Measurements from ENCODE around the gene INTS12. TPM values are rescaled to one million over a fixed set of nuclear protein-coding genes. Genes with fewer than 3 reads are reported as not detected.

INTS12 gene
- total and polyA plus RNA-seq, 9 donors = 18.7 to 28.1 (median 25.7) TPM

DNA sequence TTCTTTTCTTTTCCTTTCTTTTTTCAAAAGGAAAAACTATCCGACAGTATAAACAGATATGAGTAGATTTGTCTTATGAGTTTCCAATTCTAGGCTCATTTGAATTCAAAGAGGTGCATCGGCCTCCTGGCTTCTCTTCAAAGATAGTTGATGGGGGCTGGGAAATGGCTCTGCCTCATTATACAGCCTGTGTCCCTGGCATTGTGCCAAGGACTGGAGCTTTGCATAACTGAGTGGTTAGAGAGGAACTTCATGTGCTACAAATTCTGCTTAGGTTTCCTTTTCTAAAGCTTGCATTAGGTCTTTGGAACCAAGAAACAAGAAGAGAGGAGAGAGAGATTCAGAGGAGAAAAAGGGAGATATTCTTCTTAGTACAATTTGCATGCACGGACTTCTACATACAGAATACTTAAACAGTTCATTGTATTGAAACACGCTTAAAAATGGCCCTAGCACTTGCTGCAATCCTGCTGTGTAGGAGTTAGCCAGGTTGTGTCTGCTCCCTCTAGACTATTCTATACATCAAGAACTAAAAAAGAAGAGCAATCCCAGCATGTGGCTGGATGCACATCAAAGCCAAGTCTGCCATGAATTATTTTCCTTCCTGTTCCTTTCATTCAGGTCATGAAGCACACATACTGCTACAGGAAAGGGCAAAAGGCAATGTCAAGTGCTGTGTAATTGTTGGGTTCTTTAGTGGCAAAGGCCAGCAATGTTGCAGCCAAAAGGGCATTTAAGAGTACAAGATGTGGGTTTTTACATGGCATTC, 70.9 kb downstream of the INTS12 start:
- Histone ChIP-seq H3K4me3 (ENCODE audit: low read length) (no peak overlapping the region), H3K9me3 (replicated peaks; ENCODE audit: control insufficient read depth, low read depth, low read length) (no peaks in the 10 kb centered on the region), H3K27me3 (ENCODE audit: control insufficient read depth, insufficient read depth, low read length) (no peaks in the 10 kb centered on the region), H3K27ac (ENCODE audit: low read length) (no peak overlapping the region), H3K4me1 (ENCODE audit: control insufficient read depth, insufficient read depth, low read length) (peaks cover 2% of the 10 kb centered on the region), H3K36me3 (ENCODE audit: control insufficient read depth, insufficient read depth, low read length) (no peaks in the 10 kb centered on the region)
- WGBS (ENCODE audit: insufficient coverage) = no CpG with 5 or more reads among the region's 4 CpGs
- DNase-seq = peak; percentile 59

DNA sequence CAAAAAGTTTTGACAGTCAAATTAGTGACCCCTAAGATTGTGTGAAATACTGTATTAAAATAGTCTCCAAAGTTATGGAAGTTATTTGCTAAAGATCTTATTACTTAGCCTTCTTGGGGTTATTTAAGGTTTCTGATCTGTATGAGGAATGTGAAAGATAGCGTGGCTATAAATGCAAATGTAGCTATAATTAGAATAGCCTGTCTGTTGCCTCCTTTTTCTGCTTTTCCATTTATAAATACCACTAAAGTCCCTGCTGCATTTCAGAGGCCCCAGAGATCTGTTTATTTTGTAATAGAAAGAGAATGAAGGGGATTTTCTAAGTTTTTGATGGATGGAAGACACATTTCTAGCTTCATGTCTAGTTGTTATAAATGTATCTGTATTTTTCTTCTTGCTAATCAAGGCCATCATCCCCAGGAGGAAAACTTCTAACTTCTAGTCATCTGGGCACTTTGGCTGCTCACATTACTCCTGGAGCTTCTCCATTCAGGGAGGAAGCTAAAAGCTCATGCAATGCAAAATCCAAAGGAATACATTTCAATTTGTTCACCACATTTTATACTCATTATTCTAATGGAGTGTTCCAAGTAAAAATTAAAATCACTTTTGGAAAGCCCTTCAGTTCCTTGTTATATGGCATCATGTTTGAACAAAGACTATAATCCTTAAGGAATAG, 73.9 kb downstream of the INTS12 start:
- Histone ChIP-seq H3K4me1 (ENCODE audit: control insufficient read depth, insufficient read depth, low read length) (peaks cover 2% of the 10 kb centered on the region), H3K27ac (ENCODE audit: low read length) (no peak overlapping the region), H3K36me3 (ENCODE audit: control insufficient read depth, insufficient read depth, low read length) (no peaks in the 10 kb centered on the region), H3K4me3 (ENCODE audit: low read length) (no peak overlapping the region), H3K27me3 (ENCODE audit: control insufficient read depth, insufficient read depth, low read length) (no peaks in the 10 kb centered on the region), H3K9me3 (replicated peaks; ENCODE audit: control insufficient read depth, low read depth, low read length) (no peaks in the 10 kb centered on the region)
- WGBS (ENCODE audit: insufficient coverage) = no CpG with 5 or more reads among the region's 1 CpG
- DNase-seq = no peak

DNA sequence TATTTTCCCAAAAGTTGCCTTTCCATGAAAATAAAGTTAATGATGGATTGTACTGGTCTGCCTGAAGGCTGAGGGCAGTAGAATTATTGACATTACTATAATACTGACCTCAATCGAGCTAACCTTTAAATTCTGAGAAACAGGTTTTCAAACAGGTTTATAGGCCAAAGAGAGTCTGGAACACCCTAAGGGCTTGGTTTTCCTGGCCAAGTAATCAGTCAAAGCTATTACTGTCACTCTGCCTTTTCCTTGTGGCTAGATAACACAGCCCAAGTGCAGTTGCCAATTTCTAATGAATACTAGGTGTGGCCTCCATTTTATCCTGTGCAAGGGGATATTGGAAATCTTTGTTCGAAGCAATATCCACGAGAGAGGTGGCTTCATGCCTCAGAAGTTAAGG, 75.2 kb downstream of the INTS12 start:
- H3K27ac ChIP-seq (ENCODE audit: low read length) = no peak overlapping the region
- no peak for DNase-seq
- no peaks in the 10 kb centered on the region for H3K27me3 ChIP-seq (ENCODE audit: control insufficient read depth, insufficient read depth, low read length)
- H3K4me1 ChIP-seq (ENCODE audit: control insufficient read depth, insufficient read depth, low read length) = peaks cover 2% of the 10 kb centered on the region
- H3K4me3 ChIP-seq (ENCODE audit: low read length) = no peak overlapping the region
- no peaks in the 10 kb centered on the region for H3K9me3 ChIP-seq (replicated peaks; ENCODE audit: control insufficient read depth, low read depth, low read length)
- no CpG with 5 or more reads among the region's 3 CpGs for WGBS (ENCODE audit: insufficient coverage)
- no peaks in the 10 kb centered on the region for H3K36me3 ChIP-seq (ENCODE audit: control insufficient read depth, insufficient read depth, low read length)

Other genes starting within 250 kb of the INTS12 start
- gene PPA2, start 234.6 kb downstream of the INTS12 start, total RNA-seq = 69.7 TPM
- gene PPA2, start 234.6 kb downstream of the INTS12 start, polyA plus RNA-seq (ENCODE audit: insufficient read depth in 1 of 8, insufficient read length in 8 of 8, low replicate concordance in 1 of 8) = 10 to 100 TPM; 43.2 to 56.0 (median 49.6) TPM
- gene ARHGEF38, start 156.1 kb downstream of the INTS12 start, total RNA-seq = not detected
- gene ARHGEF38, start 156.1 kb downstream of the INTS12 start, polyA plus RNA-seq (ENCODE audit: insufficient read depth in 1 of 8, insufficient read length in 8 of 8, low replicate concordance in 1 of 8) = 1 to 10 TPM in 2 of 8 donors, under 1 TPM in 3, not detected in 3; 0.27 to 1.6 (median 0.86) TPM
- 12.3 TPM for gene GSTCD, start 95 bp upstream of the INTS12 start, total RNA-seq
- 10 to 100 TPM in 2 of 8 donors, 1 to 10 TPM in 6; 6.1 to 10.9 (median 8.6) TPM for gene GSTCD, start 95 bp upstream of the INTS12 start, polyA plus RNA-seq (ENCODE audit: insufficient read depth in 1 of 8, insufficient read length in 8 of 8, low replicate concordance in 1 of 8)
- gene NPNT, start 186.8 kb upstream of the INTS12 start, total RNA-seq = 112 TPM
- 100 to 1,000 TPM; 102 to 146 (median 116) TPM for gene NPNT, start 186.8 kb upstream of the INTS12 start, polyA plus RNA-seq (ENCODE audit: insufficient read depth in 1 of 8, insufficient read length in 8 of 8, low replicate concordance in 1 of 8)